GM19324 (cell line): ENCODE results near the gene RAMACL.

Experiments
- ATAC-seq: cut with Tn5 transposase; IDR thresholded peaks from one replicate; pipeline ENCODE4 v1.9.1; 2021; ENCODE audit warnings: mild to moderate bottlenecking, moderate library complexity; ENCODE audit not compliant: unreplicated experiment, low FRiP score

The RAMACL gene

DNA sequence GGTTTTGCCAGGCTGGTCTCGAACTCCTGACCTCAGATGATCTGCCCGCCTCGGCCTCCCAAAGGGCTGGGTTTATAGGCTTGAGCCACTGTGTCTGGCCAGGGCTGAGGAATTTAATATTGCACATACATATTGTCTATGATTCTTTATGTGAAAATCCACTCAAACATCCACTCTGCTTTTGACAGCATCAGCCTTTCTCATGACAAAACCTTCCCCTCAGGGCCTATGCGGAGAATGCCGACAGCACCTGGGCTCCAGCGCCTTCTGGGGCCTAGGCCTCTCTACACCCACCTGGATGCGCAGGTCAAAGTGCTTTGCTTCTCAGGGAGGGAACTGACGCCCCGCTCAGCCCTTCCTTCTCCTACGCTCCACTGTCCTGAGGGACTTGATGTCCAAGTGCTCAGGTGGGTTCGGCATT is 5.4 kb downstream of the RAMACL start:
- no peak for ATAC-seq

DNA sequence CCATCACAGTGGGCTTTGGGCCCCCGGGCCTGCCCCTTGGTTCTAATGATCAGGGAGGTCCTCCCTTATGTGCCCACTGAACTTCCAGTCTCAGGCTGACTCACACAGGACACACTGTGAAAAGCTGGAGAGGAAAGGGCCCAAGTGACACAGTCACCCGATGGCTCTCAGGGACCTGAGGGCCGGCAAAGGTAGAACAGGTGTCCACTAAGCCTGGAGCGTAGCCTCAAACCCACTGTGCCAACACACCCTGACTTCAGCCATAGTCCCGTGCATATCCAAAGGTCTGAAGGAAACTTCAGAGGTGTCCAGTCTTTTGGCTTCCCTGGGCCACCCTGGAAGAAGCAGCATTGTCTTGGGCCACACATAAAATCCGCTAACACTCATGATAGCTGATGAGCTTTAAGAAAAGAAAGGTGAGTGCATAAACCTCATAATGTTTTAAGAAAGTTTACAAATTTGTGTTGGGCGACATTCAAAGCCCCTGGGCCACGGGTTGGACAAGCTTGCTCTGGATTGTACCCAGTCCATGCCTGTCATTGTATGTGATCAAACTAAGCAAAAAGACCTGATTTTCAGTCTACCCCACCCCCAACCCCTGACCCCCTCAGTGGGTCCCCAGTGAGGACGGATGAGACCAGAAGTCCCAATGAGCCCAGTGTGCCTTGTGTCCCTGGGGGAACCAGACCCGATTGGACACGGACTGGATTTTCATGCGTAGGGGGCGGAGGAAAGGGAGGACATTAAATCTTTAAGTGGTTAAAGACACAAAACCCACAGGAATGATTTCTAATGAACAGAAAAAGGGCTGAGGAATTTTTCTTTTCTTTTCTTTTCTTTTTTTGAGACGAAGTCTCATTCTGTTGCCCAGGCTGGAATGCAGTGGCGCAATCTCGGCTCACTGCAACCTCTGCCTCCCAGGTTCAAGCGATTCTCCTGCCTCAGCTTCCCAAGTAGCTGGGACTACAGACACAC is 6.1 kb downstream of the RAMACL start:
- ATAC-seq = no peak

DNA sequence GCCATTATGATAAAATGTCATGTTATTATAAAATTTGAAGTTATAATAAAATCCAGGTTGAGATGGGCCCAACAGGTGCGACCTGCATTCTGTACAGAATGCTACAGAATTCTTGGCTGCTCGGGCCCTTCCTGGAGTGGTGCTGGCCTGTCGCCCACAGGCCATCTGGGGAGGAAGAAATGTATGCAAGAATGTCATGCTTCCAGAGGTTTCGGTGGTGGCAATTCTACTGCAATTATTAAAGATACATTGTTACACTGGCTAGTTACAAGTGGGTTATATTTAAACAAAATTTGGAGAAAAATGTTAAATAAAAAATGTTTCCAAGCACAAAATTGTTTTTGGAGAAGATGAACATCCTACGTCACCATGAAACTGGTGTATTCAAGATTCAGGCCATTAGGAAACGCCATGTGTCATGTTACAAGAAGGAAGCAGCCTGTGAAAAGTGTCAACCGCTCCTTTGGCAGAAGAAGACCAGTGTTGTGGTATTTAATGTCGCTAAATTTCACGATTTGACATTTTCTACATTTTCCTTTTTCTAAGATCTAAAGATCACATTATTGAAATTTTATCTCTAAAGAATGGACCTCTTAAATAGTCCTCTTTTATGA is 7.1 kb downstream of the RAMACL start:
- ATAC-seq = no peak

DNA sequence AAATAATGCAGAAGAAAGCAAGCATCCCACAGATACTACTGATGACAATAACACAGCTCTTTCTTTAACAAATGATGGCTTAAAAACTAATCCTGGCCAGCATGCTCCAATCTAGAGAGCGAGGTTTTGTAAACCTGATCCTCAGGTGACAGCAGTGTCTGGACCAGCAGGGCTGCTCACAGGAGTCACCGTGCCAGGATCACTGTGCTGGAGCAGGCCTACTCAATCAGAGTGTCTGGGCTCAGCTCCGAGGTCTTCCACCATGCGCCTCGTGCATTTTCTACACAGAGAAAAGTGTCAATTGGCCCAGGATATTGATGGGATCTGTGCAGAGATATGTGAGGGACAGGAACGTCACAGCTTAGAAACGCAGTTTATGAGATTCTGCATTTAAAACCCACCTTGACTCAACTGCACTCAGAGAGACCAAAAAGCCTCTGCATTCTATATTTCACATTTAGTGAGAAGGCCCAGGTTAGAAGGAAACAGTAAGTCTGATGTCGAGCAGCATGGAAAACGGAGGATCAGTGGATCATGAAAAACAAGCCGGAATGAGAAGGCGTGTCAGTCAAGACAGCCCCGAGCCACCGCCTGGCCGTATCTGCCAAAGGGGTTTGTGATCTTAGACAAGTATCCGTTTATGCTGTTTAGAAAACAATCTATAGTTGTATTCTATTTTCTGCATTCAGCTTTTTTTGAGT is 7.8 kb downstream of the RAMACL start:
- ATAC-seq = no peak

GRCh38 chr6:166575205-166575604 is 11.3 kb downstream of the RAMACL start:
- ATAC-seq = no peak

DNA sequence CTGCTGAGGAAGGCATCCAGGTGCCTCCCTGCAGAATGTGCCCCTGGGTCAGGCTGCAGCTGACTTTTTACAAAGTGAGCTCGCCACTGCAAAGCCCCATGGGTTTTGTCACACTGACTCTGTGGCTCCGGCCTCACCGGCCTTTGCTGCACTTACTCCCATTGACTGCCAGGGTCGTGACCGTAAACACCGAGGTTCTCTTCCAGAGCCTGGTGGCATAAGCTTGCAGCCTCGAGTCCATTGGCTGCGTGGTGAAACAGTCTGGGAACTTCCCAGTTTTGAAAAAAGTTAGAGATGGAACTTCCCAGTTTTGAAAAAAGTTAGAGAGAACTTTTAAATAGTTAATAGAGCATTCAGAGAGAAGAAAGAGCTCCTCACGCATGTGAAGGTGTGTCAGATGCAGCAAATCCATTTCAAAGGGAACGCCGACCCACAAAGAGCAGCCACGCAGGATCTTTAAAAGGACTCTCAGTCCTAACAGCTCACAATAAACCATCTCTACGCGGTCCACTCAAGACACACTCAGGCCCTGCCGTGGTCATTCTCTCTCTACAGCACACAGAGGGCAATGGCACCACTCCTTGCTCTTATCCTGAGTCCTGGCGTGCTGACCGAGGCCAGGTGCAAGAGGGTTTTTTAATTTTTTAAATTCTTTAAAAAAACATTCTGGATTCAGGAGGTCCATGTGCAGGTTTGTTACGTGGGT is 12.8 kb downstream of the RAMACL start:
- no peak for ATAC-seq

- ATAC-seq = no peak
These were observed 13.9 kb downstream of the RAMACL start for GRCh38 chr6:166572370-166573261.

DNA sequence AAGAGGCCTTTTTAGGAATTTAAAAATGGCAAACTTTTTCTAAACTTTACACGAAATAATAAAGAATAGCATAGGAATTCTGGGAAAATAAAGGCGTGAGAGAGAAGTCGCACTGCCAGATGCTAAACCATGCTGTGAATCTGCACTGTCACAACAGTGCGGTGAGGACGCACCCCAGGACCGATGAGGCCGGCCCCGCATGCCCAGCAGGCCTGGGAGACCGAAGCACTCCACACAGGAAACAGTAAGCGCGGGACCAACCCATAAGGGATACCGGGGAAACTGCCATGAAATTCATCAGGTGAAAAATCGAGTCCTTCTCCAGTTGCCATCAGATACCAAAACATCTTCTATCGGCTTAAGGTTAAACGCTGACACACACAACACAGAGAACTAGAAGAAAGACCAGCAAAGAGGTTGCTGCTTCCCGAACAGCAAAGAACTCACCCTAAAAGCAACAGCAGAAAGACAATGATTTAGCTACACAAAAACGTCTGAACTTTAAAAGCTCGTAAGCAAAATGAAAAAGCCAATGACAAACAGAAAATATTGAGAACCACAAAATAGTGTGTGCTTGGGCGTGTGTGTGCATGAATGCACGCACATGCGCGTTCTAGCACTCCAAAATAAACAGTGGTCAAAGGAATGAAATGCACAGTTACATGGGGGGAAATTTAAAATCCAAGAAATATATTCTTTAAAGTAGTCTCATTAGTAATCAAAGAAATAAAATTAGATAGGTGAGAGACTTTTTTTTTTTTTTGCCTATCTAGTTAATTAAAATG is 15.4 kb downstream of the RAMACL start:
- ATAC-seq = no peak

- no peak for ATAC-seq
These were observed 17.3 kb downstream of the RAMACL start for GRCh38 chr6:166569206-166569605.

GRCh38 chr6:166567813-166568212 is 18.7 kb downstream of the RAMACL start:
- ATAC-seq = no peak

DNA sequence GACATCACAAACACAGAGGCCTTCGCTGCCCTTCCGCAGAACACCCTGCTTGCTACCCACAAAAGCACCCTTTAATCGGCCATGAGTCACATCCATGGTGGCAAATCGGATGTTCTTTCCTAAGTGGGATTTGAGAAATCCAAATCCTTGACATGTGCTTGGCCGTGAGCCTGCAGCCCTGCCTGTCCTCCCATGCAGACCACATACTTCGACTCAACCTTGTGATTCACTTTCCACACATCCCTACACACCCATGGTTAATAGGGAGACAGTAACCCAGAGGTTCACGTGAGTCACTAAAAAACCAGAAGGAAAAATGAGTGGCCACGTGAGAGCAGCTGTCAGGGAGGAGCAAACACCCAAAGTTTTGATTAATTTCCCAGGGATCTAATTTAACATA is 19.4 kb downstream of the RAMACL start:
- ATAC-seq = no peak

GRCh38 chr6:166566026-166567011 is 20.2 kb downstream of the RAMACL start:
- no peak for ATAC-seq

DNA sequence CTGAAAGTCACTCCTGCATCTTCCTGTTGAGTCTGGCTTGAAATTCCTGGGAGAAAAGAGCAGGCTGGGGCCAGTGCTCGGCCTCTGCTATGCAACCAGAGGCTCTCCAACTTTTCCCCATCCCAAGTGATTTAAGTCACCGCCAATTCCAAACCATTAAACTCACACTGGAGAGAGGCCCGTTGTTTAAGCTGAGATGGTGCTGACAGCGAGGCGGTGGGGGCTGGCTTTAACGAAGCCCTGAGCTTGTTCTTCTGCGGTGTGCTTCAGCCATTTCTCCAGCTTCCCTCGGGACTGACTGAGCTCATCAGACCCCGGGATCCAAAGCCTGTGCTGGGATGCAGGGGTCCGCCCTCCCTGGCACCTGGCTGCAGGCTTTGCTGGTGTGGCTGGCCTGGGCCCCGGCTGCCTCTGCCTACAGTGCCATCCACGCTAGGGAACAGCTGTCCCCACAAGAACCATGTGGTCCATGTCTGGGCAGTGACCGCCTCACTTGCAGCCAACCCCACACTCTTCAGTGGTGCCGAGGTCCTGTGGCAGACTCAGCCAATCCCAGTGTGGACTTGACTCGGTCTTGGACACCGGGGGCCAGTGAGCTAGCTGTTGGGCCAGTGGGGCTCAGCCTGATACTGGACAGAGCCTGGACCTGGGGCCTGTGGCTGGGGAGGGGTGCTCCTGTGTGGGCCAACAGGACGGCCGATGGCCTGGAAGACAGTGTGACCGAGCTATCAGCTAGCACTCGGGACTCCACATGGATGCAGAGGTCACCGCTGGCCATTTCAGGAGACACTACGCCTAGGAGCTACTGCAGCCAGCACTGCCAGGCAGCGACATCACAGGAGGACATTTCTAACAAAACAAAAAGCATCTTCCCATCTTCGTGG is 21.2 kb downstream of the RAMACL start:
- ATAC-seq = no peak

DNA sequence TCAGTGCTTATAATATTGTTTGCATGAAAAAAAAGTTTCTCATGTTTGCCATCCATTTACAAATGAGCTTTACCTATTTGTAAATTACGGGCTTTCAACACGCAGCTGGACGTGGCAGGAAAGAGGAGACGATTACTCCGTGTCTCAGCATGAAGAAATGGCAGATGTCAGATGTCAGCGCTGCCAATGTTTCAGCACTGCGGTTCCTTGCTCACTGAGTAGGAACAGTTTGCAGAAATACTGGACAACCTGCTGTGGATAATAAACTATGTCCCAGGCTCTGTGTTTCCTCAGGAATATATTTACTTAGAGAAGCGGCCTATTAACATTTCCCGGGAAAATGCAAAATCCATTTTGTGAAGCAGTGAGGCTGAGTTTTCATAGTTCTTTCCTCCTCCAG is 22.7 kb downstream of the RAMACL start:
- ATAC-seq = no peak

GRCh38 chr6:166563200-166563599 is 23.3 kb downstream of the RAMACL start:
- ATAC-seq = no peak

GRCh38 chr6:166562726-166563125 is 23.8 kb downstream of the RAMACL start:
- no peak for ATAC-seq
